GM13977 (cell line): ENCODE results near the gene TTC23L.

ENCODE experiments used
- DNase-seq: peaks from one replicate; pipeline ENCODE4 v3.0.0; 2012; ENCODE audit warnings: low spot score
- in situ Hi-C: fragments of 300-500 bp; cut with MboI; formaldehyde crosslinking; loops from one replicate; pipeline ENCODE4 v1.12.0; 2022; ENCODE audit warnings: low sequenced_read_pairs, low pct_unique_long_range_greater_than_20kb, mixed read lengths, inconsistent platforms; ENCODE audit not compliant: unreplicated experiment
- TF ChIP-seq, protein P1 (sequence below): IDR thresholded peaks from 2 replicates; pipeline ENCODE4 v1.5.1; 2012; ENCODE audit warnings: mild to moderate bottlenecking, control low read depth; ENCODE audit not compliant: insufficient read depth; ENCODE audit errors: extremely low read depth, missing control alignments

The TTC23L gene

DNA sequence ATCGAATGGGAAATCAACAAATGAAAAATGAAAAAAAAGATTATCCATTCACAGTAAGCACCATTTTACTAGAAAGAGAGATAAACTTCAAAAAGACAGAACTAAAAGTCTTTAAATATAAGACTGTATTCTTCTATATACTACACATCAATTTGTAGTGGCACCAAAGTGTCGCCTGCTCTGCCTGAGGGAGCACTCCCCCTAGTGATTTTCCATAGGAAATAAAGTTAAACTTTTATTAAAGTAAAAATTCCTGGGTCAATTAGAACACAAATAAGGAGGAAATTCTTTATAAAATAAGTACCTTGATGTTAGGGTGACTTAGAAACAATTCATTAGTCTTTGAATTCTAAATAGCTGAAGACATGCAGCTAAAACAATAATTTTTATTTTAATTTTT is 66.6 kb downstream of the TTC23L start:
- TF ChIP-seq, protein P1, sequence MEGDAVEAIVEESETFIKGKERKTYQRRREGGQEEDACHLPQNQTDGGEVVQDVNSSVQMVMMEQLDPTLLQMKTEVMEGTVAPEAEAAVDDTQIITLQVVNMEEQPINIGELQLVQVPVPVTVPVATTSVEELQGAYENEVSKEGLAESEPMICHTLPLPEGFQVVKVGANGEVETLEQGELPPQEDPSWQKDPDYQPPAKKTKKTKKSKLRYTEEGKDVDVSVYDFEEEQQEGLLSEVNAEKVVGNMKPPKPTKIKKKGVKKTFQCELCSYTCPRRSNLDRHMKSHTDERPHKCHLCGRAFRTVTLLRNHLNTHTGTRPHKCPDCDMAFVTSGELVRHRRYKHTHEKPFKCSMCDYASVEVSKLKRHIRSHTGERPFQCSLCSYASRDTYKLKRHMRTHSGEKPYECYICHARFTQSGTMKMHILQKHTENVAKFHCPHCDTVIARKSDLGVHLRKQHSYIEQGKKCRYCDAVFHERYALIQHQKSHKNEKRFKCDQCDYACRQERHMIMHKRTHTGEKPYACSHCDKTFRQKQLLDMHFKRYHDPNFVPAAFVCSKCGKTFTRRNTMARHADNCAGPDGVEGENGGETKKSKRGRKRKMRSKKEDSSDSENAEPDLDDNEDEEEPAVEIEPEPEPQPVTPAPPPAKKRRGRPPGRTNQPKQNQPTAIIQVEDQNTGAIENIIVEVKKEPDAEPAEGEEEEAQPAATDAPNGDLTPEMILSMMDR: peak; percentile 17
- DNase-seq: no peak
- in situ Hi-C loops: loop anchor here (10.0 kb wide), 1 partner anchor 421 kb away; no protein-coding TSS in a partner anchor

DNA sequence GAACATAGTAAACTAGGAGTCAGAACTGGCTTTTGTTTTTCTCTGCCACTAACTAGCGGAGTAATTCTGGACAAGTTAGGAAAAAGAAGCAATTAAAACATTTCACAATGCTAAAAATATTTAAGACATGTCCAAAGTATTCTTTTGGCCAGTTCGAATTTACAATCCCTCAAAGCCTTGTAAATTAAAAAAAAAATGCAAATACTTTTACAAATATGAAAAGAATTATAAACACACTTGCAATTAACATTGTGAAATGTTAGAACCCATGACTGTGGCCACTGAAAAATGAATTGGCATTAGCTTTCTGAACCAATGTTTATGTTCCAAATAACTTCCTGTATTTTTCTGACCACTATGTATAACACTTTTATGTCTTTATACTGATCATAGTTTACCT is 74.1 kb downstream of the TTC23L start:
- TF ChIP-seq, protein P1: no peak
- no peak for DNase-seq
- in situ Hi-C loops: no loop called here

DNA sequence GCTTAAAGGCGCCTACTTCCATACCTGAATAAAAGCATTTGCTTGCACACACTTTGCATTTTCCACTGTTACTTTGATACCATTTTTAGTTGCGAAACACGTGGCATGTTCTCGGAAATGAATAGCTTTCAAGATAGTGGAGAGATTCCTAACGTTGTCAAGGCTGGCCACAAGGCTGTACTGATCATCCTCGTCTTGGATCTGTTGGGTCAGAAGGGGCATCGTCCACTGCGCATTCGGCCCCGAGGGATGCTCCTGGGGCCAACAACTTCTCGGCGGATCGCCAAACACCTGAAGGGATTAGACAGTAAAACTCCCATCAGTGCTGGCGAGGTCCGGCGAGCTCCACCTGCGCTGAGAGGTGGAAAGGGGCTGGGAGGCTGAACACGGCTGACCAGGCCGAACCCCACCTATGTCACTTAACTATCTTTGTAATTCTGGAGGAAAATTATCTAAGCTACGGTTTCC is 75.7 kb downstream of the TTC23L start:
- TF ChIP-seq, protein P1: no peak
- no peak for DNase-seq
- in situ Hi-C loops: no loop called here

DNA sequence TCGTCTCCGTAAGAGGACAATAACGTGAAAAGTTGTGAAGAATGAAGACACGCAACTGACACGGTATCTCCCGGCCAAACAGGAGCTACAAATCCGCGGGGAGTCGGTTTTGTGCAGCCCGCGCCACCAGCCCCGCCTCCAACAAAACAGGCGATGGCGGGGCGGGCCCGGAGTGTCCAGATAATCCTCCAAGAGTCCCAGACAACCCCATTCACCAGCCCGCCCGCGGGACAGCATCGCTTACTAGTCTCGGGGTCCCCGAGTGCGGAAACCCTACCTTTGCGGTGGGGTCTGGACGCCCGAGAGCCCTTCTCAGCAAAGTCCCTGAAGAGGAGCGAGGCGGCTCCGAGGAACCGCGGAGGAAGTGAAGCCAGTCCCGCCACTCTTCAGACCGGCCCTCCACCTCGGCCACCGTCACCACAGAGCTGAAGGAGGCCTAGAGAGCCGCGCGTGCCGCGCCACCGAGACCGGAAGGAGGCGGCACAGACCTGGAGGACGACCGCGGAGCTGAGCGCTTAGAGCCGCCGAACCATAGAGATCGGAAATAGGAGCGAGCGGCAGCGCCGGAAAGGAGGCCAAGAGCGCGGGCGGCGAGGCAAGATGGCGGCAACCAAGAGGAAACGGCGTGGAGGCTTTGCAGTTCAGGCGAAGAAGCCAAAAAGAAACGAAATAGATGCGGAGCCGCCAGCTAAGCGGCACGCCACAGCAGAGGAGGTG is 76.3 kb downstream of the TTC23L start, which contains the start of the genes BRIX1 and RAD1:
Gene BRIX1, plus strand, starts transcription at position 573 of the 717 bp plus-strand sequence. Its CDS starts 28 bp downstream, at position 601.
Gene RAD1, minus strand, starts transcription at position 366 of the 717 bp plus-strand sequence. CDS start 612 bp downstream, outside the sequence.
- TF ChIP-seq, protein P1: peak; percentile 35
- in situ Hi-C loops: no loop called here
- peak; percentile 87 for DNase-seq

DNA sequence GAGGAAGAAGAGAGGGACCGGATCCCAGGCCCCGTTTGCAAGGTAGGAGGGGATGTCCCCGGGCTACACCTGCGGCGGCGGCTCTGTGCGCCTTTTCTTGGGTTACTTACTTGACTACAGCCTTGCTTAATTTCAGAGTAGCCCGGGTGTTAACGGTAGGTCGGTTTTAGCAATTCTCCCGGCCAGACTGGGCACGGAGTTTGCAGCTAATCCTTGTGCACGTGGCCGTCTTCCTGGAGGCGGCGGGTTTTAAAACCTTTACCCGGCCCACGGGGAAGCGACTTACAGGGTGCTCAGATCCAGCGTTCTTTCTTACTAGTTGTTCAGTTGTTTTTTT is 76.9 kb downstream of the TTC23L start:
- peak; percentile 12 for DNase-seq
- TF ChIP-seq, protein P1: no peak
- in situ Hi-C loops: no loop called here

DNA sequence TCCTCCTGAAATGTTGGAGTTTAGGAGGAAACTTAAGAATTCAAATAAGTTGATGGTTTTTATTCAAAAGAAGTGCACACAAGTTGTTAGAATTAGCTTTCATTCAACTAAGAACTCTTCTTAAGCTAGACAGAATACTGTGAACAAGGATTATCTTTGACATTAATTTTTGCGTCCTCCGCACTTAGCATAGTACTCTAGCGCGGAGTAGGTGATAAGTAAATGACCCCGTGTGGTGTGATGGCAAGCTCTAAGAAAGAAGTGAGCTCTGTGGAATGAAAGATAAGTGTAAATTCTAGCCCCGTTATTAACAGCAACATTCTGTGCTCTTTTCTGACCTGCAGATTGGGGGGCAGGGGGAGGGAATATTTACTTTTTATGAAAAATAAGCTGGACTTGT is 77.6 kb downstream of the TTC23L start:
- in situ Hi-C loops: no loop called here
- TF ChIP-seq, protein P1: no peak
- no peak for DNase-seq
